ENCODE results near the gene KLHL29.

KLHL29 gene

GRCh38 chr2:23412556-23413155, 27.7 kb downstream of the KLHL29 start:
- no peak overlapping the region for H3K4me2 ChIP-seq (ENCODE audit: low read length)
- H4K8ac ChIP-seq (ENCODE audit: low read depth, low read length), result no peak overlapping the region
- H4K12ac ChIP-seq (ENCODE audit: low read depth, low read length), result no peak overlapping the region
- H2BK5ac ChIP-seq (ENCODE audit: low read depth, low read length, poor library complexity), result no peak overlapping the region
- no peak overlapping the region for H3K14ac ChIP-seq (ENCODE audit: low read length)
- no CpG with 5 or more reads among the region's 11 CpGs for WGBS (ENCODE audit: extremely low coverage, insufficient coverage, insufficient read length)
- H2AFZ ChIP-seq (ENCODE audit: insufficient read depth, low read length, poor library complexity), result no peak overlapping the region
- H3K36me3 ChIP-seq (ENCODE audit: control insufficient read depth in 1 of 2, insufficient read depth in 2 of 2, low read length in 2 of 2), result peaks cover 0 to 2% of the 10 kb centered on the region in 2 experiments
- H2BK120ac ChIP-seq (ENCODE audit: insufficient read depth, low read length, poor library complexity), result no peak overlapping the region
- no peak overlapping the region for H3K23ac ChIP-seq (ENCODE audit: low read length)
- no peak overlapping the region for H3K9ac ChIP-seq (ENCODE audit: low read length)
- H3K27me3 ChIP-seq (ENCODE audit: insufficient read depth, low read length), result no peaks in the 10 kb centered on the region
- no peak overlapping the region for H4K91ac ChIP-seq (ENCODE audit: low read depth, low read length)
- no peak overlapping the region for H2AK5ac ChIP-seq (ENCODE audit: low read length)
- no peak overlapping the region for H3K4me3 ChIP-seq (ENCODE audit: low read depth, low read length)
- H3K4ac ChIP-seq (ENCODE audit: low read depth, low read length), result no peak overlapping the region
- H3K27ac ChIP-seq (ENCODE audit: low read depth, low read length), result no peak overlapping the region
- no peaks in the 10 kb centered on the region for H3K79me2 ChIP-seq (ENCODE audit: control insufficient read depth, insufficient read depth, low read length, poor library complexity)
- peak; percentile 70 to 94 for DNase-seq
- H3K4me1 ChIP-seq (ENCODE audit: control insufficient read depth in 1 of 2, insufficient read depth in 2 of 2, low read length in 2 of 2), result peaks cover 0 to 6% of the 10 kb centered on the region in 2 experiments
- H2BK12ac ChIP-seq (ENCODE audit: low read length), result no peak overlapping the region
- H3K18ac ChIP-seq (ENCODE audit: low read length), result no peak overlapping the region
- no peaks in the 10 kb centered on the region for H3K79me1 ChIP-seq (ENCODE audit: low read length)
- H3K9me3 ChIP-seq (ENCODE audit: insufficient read depth, low read depth, low read length), result peaks cover 2% of the 10 kb centered on the region

- Histone ChIP-seq H3K79me1 (ENCODE audit: low read length) (no peaks in the 10 kb centered on the region), H3K14ac (ENCODE audit: low read length) (no peak overlapping the region)
- WGBS (ENCODE audit: extremely low coverage, insufficient coverage, insufficient read length), result no CpG with 5 or more reads among the region's 8 CpGs
These were observed 28.7 kb downstream of the KLHL29 start for GRCh38 chr2:23413641-23414040.

GRCh38 chr2:23414106-23414505, 29.1 kb downstream of the KLHL29 start:
- H2BK120ac ChIP-seq (ENCODE audit: insufficient read depth, low read length, poor library complexity), result no peak overlapping the region
- peaks cover 1% of the 10 kb centered on the region for H3K79me2 ChIP-seq (ENCODE audit: control insufficient read depth, insufficient read depth, low read length, poor library complexity)
- no peak overlapping the region for H3K9ac ChIP-seq (ENCODE audit: low read length)
- H2BK12ac ChIP-seq (ENCODE audit: low read length), result no peak overlapping the region
- H3K18ac ChIP-seq (ENCODE audit: low read length), result no peak overlapping the region
- no peak overlapping the region for H3K4ac ChIP-seq (ENCODE audit: low read depth, low read length)
- H3K14ac ChIP-seq (ENCODE audit: low read length), result no peak overlapping the region
- H2BK5ac ChIP-seq (ENCODE audit: low read depth, low read length, poor library complexity), result no peak overlapping the region
- H3K4me1 ChIP-seq (ENCODE audit: control insufficient read depth in 1 of 2, insufficient read depth in 2 of 2, low read length in 2 of 2), result peaks cover 10 to 16% of the 10 kb centered on the region in 2 experiments
- no peak overlapping the region for H2AFZ ChIP-seq (ENCODE audit: insufficient read depth, low read length, poor library complexity)
- peaks cover under 1% of the 10 kb centered on the region for H3K79me1 ChIP-seq (ENCODE audit: low read length)
- no peak overlapping the region for H4K91ac ChIP-seq (ENCODE audit: low read depth, low read length)
- H3K23ac ChIP-seq (ENCODE audit: low read length), result no peak overlapping the region
- no peak overlapping the region for H3K27ac ChIP-seq (ENCODE audit: low read depth, low read length)
- peaks cover 0 to 2% of the 10 kb centered on the region in 2 experiments for H3K36me3 ChIP-seq (ENCODE audit: control insufficient read depth in 1 of 2, insufficient read depth in 2 of 2, low read length in 2 of 2)
- H3K4me2 ChIP-seq (ENCODE audit: low read length), result no peak overlapping the region
- no peak for DNase-seq
- H3K9me3 ChIP-seq (ENCODE audit: insufficient read depth, low read depth, low read length), result peaks cover 2% of the 10 kb centered on the region
- H3K4me3 ChIP-seq (ENCODE audit: low read depth, low read length), result no peak overlapping the region
- no peak overlapping the region for H4K12ac ChIP-seq (ENCODE audit: low read depth, low read length)
- no CpG with 5 or more reads among the region's 8 CpGs for WGBS (ENCODE audit: extremely low coverage, insufficient coverage, insufficient read length)
- no peaks in the 10 kb centered on the region for H3K27me3 ChIP-seq (ENCODE audit: insufficient read depth, low read length)
- no peak overlapping the region for H2AK5ac ChIP-seq (ENCODE audit: low read length)
- no peak overlapping the region for H4K8ac ChIP-seq (ENCODE audit: low read depth, low read length)

More at GRCh38 chr2:23413641-23414040, 28.7 kb downstream of the KLHL29 start:
- Histone ChIP-seq H3K9ac (ENCODE audit: low read length) (no peak overlapping the region), H3K4me2 (ENCODE audit: low read length) (no peak overlapping the region), H4K8ac (ENCODE audit: low read depth, low read length) (no peak overlapping the region), H2AFZ (ENCODE audit: insufficient read depth, low read length, poor library complexity) (no peak overlapping the region), H2BK12ac (ENCODE audit: low read length) (no peak overlapping the region), H3K23ac (ENCODE audit: low read length) (no peak overlapping the region), H3K36me3 (ENCODE audit: control insufficient read depth in 1 of 2, insufficient read depth in 2 of 2, low read length in 2 of 2) (peaks cover 0 to 2% of the 10 kb centered on the region in 2 experiments), H2AK5ac (ENCODE audit: low read length) (no peak overlapping the region), H3K4ac (ENCODE audit: low read depth, low read length) (no peak overlapping the region), H2BK5ac (ENCODE audit: low read depth, low read length, poor library complexity) (no peak overlapping the region), H3K18ac (ENCODE audit: low read length) (no peak overlapping the region), H3K27ac (ENCODE audit: low read depth, low read length) (no peak overlapping the region), H3K27me3 (ENCODE audit: insufficient read depth, low read length) (no peaks in the 10 kb centered on the region), H3K79me2 (ENCODE audit: control insufficient read depth, insufficient read depth, low read length, poor library complexity) (peaks cover 1% of the 10 kb centered on the region), H3K4me3 (ENCODE audit: low read depth, low read length) (no peak overlapping the region), H4K91ac (ENCODE audit: low read depth, low read length) (no peak overlapping the region), H2BK120ac (ENCODE audit: insufficient read depth, low read length, poor library complexity) (no peak overlapping the region), H3K9me3 (ENCODE audit: insufficient read depth, low read depth, low read length) (peaks cover 2% of the 10 kb centered on the region), H3K4me1 (ENCODE audit: control insufficient read depth in 1 of 2, insufficient read depth in 2 of 2, low read length in 2 of 2) (peaks cover 7 to 13% of the 10 kb centered on the region in 2 experiments), H4K12ac (ENCODE audit: low read depth, low read length) (no peak overlapping the region)
- DNase-seq, result no peak

GRCh38 chr2:23414871-23415270, 29.9 kb downstream of the KLHL29 start:
- Histone ChIP-seq H4K12ac (ENCODE audit: low read depth, low read length) (no peak overlapping the region), H3K79me1 (ENCODE audit: low read length) (peaks cover 2% of the 10 kb centered on the region), H3K4me3 (ENCODE audit: low read depth, low read length) (no peak overlapping the region), H3K23ac (ENCODE audit: low read length) (no peak overlapping the region), H3K36me3 (ENCODE audit: control insufficient read depth in 1 of 2, insufficient read depth in 2 of 2, low read length in 2 of 2) (peaks cover 0 to 2% of the 10 kb centered on the region in 2 experiments), H2AFZ (ENCODE audit: insufficient read depth, low read length, poor library complexity) (no peak overlapping the region), H4K8ac (ENCODE audit: low read depth, low read length) (no peak overlapping the region), H2BK5ac (ENCODE audit: low read depth, low read length, poor library complexity) (no peak overlapping the region), H3K4ac (ENCODE audit: low read depth, low read length) (no peak overlapping the region), H3K4me1 (ENCODE audit: control insufficient read depth in 1 of 2, insufficient read depth in 2 of 2, low read length in 2 of 2) (peaks cover 11 to 22% of the 10 kb centered on the region in 2 experiments), H3K14ac (ENCODE audit: low read length) (no peak overlapping the region), H3K18ac (ENCODE audit: low read length) (no peak overlapping the region), H3K9ac (ENCODE audit: low read length) (no peak overlapping the region), H3K79me2 (ENCODE audit: control insufficient read depth, insufficient read depth, low read length, poor library complexity) (peaks cover 1% of the 10 kb centered on the region), H3K4me2 (ENCODE audit: low read length) (no peak overlapping the region), H4K91ac (ENCODE audit: low read depth, low read length) (no peak overlapping the region), H2BK12ac (ENCODE audit: low read length) (no peak overlapping the region), H2BK120ac (ENCODE audit: insufficient read depth, low read length, poor library complexity) (no peak overlapping the region), H2AK5ac (ENCODE audit: low read length) (no peak overlapping the region), H3K27me3 (ENCODE audit: insufficient read depth, low read length) (no peaks in the 10 kb centered on the region), H3K27ac (ENCODE audit: low read depth, low read length) (no peak overlapping the region), H3K9me3 (ENCODE audit: insufficient read depth, low read depth, low read length) (no peaks in the 10 kb centered on the region)
- WGBS (ENCODE audit: extremely low coverage, insufficient coverage, insufficient read length), result no CpG with 5 or more reads among the region's 4 CpGs
- no peak for DNase-seq
